Neural cell (in vitro differentiated cells): ENCODE results near the gene NUP50. TPM values are rescaled to one million over a fixed set of nuclear protein-coding genes. Genes with fewer than 3 reads are reported as not detected.

ENCODE experiments used
- H2AFZ ChIP-seq: fragments of 200-600, 300-800 bp; sonication (generic), shearing (Covaris generic); 2 replicates; pipeline ENCODE4 v1.6.0; 2014; ENCODE audit warnings: low read depth, mild to moderate bottlenecking, antibody characterized with exemption, low read length, moderate library complexity
- H3F3A ChIP-seq: fragments of 200-600 bp; shearing (Covaris generic); 2 replicates; pipeline ENCODE4 v1.6.1; 2016; ENCODE audit warnings: mild to moderate bottlenecking, moderate library complexity, mixed read lengths, antibody characterized with exemption, low read length; ENCODE audit not compliant: insufficient read depth, poor library complexity, severe bottlenecking
- H3K27ac ChIP-seq: fragments of 200-600, 300-800 bp; sonication (generic), shearing (Covaris generic); 2 replicates; pipeline ENCODE4 v1.5.1; 2014; ENCODE audit warnings: mild to moderate bottlenecking, low read length, moderate library complexity
- H3K27me3 ChIP-seq: fragments of 300-800, 200-600 bp; sonication (generic), shearing (Covaris generic); 2 replicates; pipeline ENCODE4 v1.6.0; 2014; ENCODE audit warnings: mild to moderate bottlenecking, low read depth, low read length, moderate library complexity; ENCODE audit not compliant: insufficient read depth
- H3K36me3 ChIP-seq: fragments of 300-800, 200-600 bp; sonication (generic), shearing (Covaris generic); 2 replicates; pipeline ENCODE4 v1.5.1; 2014; ENCODE audit warnings: mild to moderate bottlenecking, antibody characterized with exemption, low read length, moderate library complexity; ENCODE audit not compliant: insufficient read depth
- H3K4me2 ChIP-seq: fragments of 300-800, 200-600 bp; sonication (generic), shearing (Covaris generic); 2 replicates; pipeline ENCODE4 v1.6.0; 2014; ENCODE audit warnings: mild to moderate bottlenecking, low read length
- H3K4me3 ChIP-seq: fragments of 300-800, 200-600 bp; sonication (generic), shearing (Covaris generic); 2 replicates; pipeline ENCODE4 v1.5.1; 2014; ENCODE audit warnings: mild to moderate bottlenecking, low read length, moderate library complexity
- H3K79me2 ChIP-seq: fragments of 200-600 bp; shearing (Covaris generic); replicated peaks from 2 replicates; pipeline ENCODE4 v1.6.0; 2014; ENCODE audit warnings: mild to moderate bottlenecking, low read length, moderate library complexity; ENCODE audit not compliant: insufficient read depth
- H3K9ac ChIP-seq: fragments of 300-800, 200-600 bp; sonication (generic), shearing (Covaris generic); 2 replicates; pipeline ENCODE4 v1.6.1; 2016; ENCODE audit warnings: mild to moderate bottlenecking, low read length, mixed read lengths
- H3K9me2 ChIP-seq: fragments of 200-600 bp; shearing (Covaris generic); 2 replicates; pipeline ENCODE4 v1.6.1; 2016; ENCODE audit warnings: mild to moderate bottlenecking, low read length, mixed read lengths; ENCODE audit not compliant: insufficient read depth
- H3K9me3 ChIP-seq: fragments of 200-600, 300-800 bp; sonication (generic), shearing (Covaris generic); 2 replicates; pipeline ENCODE4 v1.6.1; 2016; ENCODE audit warnings: mild to moderate bottlenecking, mixed run types, low read length, moderate library complexity, mixed read lengths
- H4K20me1 ChIP-seq: fragments of 200-600 bp; shearing (Covaris generic); 2 replicates; pipeline ENCODE4 v1.6.1; 2016; ENCODE audit warnings: mild to moderate bottlenecking, mixed run types; ENCODE audit not compliant: insufficient read depth
- EP300 ChIP-seq: fragments of 450-650 bp; conservative IDR thresholded peaks from 2 replicates; pipeline ENCODE4 v1.6.1; 2014; ENCODE audit warnings: antibody characterized with exemption, mild to moderate bottlenecking, moderate library complexity; ENCODE audit not compliant: poor library complexity, severe bottlenecking
- EZH2 ChIP-seq: fragments of 200-600, 300-800 bp; shearing (Covaris generic), sonication (generic); IDR thresholded peaks from 2 replicates; pipeline ENCODE4 v1.6.1; 2014; ENCODE audit warnings: antibody characterized with exemption, low read length, borderline replicate concordance, mild to moderate bottlenecking; ENCODE audit not compliant: insufficient read depth, poor library complexity, severe bottlenecking
- MXI1 ChIP-seq: fragments of 450-650 bp; conservative IDR thresholded peaks from 2 replicates; pipeline ENCODE4 v1.6.1; 2014; ENCODE audit warnings: antibody characterized with exemption, mild to moderate bottlenecking; ENCODE audit not compliant: poor library complexity, severe bottlenecking
- POLR2AphosphoS5 ChIP-seq: IDR thresholded peaks from 2 replicates; pipeline ENCODE4 v1.6.1; 2012
- RAD21 ChIP-seq: fragments of 450-650 bp; conservative IDR thresholded peaks from 2 replicates; pipeline ENCODE4 v1.6.1; 2014; ENCODE audit warnings: antibody characterized with exemption, mild to moderate bottlenecking, moderate library complexity
- REST ChIP-seq: IDR thresholded peaks from 2 replicates; pipeline ENCODE4 v1.6.1; 2012; ENCODE audit warnings: borderline replicate concordance
- SMC3 ChIP-seq: fragments of 450-650 bp; conservative IDR thresholded peaks from 2 replicates; pipeline ENCODE4 v1.6.1; 2014; ENCODE audit warnings: antibody characterized with exemption, mild to moderate bottlenecking, moderate library complexity; ENCODE audit not compliant: poor library complexity
- TAF1 ChIP-seq: IDR thresholded peaks from 2 replicates; pipeline ENCODE4 v1.6.1; 2012; ENCODE audit warnings: low read depth
- polyA plus RNA-seq: library from polyadenylated mRNA; depleted of rRNA; stranded (reverse); fragments of >200 nt; gene quantifications from 2 replicates; pipeline ENCODE4 v1.2.3, GENCODE V29; 2014
- TF ChIP-seq, protein P1 (sequence below): fragments of 450-650 bp; IDR thresholded peaks from 2 replicates; pipeline ENCODE4 v1.5.1; 2014; ENCODE audit warnings: antibody characterized with exemption, mild to moderate bottlenecking, moderate library complexity; ENCODE audit not compliant: poor library complexity, severe bottlenecking

Gene NUP50
- polyA plus RNA-seq, 1 donor from 2014 or later: 38.7 TPM

- TF ChIP-seq TAF1: no peak
- no peak for TF ChIP-seq EP300
- TF ChIP-seq EZH2: no peak
- TF ChIP-seq RAD21: no peak
- TF ChIP-seq REST: no peak
- TF ChIP-seq MXI1: no peak
- TF ChIP-seq SMC3: no peak
- TF ChIP-seq POLR2AphosphoS5: no peak
- TF ChIP-seq, protein P1, sequence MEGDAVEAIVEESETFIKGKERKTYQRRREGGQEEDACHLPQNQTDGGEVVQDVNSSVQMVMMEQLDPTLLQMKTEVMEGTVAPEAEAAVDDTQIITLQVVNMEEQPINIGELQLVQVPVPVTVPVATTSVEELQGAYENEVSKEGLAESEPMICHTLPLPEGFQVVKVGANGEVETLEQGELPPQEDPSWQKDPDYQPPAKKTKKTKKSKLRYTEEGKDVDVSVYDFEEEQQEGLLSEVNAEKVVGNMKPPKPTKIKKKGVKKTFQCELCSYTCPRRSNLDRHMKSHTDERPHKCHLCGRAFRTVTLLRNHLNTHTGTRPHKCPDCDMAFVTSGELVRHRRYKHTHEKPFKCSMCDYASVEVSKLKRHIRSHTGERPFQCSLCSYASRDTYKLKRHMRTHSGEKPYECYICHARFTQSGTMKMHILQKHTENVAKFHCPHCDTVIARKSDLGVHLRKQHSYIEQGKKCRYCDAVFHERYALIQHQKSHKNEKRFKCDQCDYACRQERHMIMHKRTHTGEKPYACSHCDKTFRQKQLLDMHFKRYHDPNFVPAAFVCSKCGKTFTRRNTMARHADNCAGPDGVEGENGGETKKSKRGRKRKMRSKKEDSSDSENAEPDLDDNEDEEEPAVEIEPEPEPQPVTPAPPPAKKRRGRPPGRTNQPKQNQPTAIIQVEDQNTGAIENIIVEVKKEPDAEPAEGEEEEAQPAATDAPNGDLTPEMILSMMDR: no peak
- H2AFZ ChIP-seq: no peak overlapping the region
- H3K27ac ChIP-seq: no peak overlapping the region
- no peaks in the 10 kb centered on the region for H3K9me2 ChIP-seq
- H3K36me3 ChIP-seq: no peaks in the 10 kb centered on the region
- no peak overlapping the region for H3K4me3 ChIP-seq
- H3K79me2 ChIP-seq: no peaks in the 10 kb centered on the region
- H3F3A ChIP-seq: no peaks in the 10 kb centered on the region
- H4K20me1 ChIP-seq: no peaks in the 10 kb centered on the region
- no peak overlapping the region for H3K9ac ChIP-seq
- H3K9me3 ChIP-seq: no peaks in the 10 kb centered on the region
- no peak overlapping the region for H3K4me2 ChIP-seq
- H3K27me3 ChIP-seq: no peaks in the 10 kb centered on the region
These were observed 21.3 kb upstream of the NUP50 start for GRCh38 chr22:45142376-45142775.

GRCh38 chr22:45144916-45145315, 18.8 kb upstream of the NUP50 start:
- TF ChIP-seq EZH2 (no peak), REST (no peak), EP300 (no peak), SMC3 (no peak)
- TF ChIP-seq, protein P1: no peak
- no peaks in the 10 kb centered on the region for H3K27me3 ChIP-seq
- H3K4me3 ChIP-seq: no peak overlapping the region
- H3K9ac ChIP-seq: no peak overlapping the region
- H3K9me2 ChIP-seq: no peaks in the 10 kb centered on the region
- H3K36me3 ChIP-seq: no peaks in the 10 kb centered on the region
- H3F3A ChIP-seq: no peaks in the 10 kb centered on the region
- no peak overlapping the region for H2AFZ ChIP-seq
- H3K27ac ChIP-seq: no peak overlapping the region
- H3K9me3 ChIP-seq: no peaks in the 10 kb centered on the region
- no peaks in the 10 kb centered on the region for H4K20me1 ChIP-seq
- H3K4me2 ChIP-seq: no peak overlapping the region
- no peaks in the 10 kb centered on the region for H3K79me2 ChIP-seq
